ENCODE measurements around the gene PDE4D.

DNA sequence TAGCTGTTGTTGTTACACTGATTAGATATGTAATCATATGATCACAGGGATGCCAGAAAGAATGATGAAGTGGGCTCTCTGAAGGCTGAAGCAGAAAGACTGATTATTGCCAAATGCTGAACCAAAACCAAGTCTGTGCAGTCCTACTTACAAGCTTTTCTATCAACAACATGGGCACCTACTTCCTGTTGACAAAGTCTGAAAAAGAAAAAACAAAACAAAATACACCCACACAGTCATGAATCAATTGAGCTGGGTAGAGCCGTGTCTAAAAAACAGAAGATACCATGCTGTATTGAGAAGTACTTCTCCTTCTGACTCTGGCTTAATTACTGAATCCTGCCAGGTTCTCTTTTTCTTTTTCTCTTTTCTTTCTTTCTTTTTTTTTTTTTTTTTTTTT, 947.3 kb downstream of the PDE4D start:
- TF ChIP-seq, protein P1, sequence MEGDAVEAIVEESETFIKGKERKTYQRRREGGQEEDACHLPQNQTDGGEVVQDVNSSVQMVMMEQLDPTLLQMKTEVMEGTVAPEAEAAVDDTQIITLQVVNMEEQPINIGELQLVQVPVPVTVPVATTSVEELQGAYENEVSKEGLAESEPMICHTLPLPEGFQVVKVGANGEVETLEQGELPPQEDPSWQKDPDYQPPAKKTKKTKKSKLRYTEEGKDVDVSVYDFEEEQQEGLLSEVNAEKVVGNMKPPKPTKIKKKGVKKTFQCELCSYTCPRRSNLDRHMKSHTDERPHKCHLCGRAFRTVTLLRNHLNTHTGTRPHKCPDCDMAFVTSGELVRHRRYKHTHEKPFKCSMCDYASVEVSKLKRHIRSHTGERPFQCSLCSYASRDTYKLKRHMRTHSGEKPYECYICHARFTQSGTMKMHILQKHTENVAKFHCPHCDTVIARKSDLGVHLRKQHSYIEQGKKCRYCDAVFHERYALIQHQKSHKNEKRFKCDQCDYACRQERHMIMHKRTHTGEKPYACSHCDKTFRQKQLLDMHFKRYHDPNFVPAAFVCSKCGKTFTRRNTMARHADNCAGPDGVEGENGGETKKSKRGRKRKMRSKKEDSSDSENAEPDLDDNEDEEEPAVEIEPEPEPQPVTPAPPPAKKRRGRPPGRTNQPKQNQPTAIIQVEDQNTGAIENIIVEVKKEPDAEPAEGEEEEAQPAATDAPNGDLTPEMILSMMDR (conservative IDR thresholded peaks at IDR 0.05 in 1 of 2, IDR thresholded peaks at IDR 0.05 in 1 of 2; ENCODE audit: extremely low read depth in 1 of 2, insufficient read depth in 1 of 2, low read depth in 1 of 2, low read length in 2 of 2), result no peak
- no peak for TF ChIP-seq EZH2 (IDR thresholded peaks at IDR 0.05; ENCODE audit: borderline replicate concordance, low read length)
